GM12801 (cell line): ENCODE data around the gene BSCL2.

Source experiments
- TF ChIP-seq, protein P1 (sequence below): IDR thresholded peaks from one replicate; pipeline ENCODE4 v1.5.1; 2011; ENCODE audit warnings: control low read depth; ENCODE audit not compliant: insufficient read length; ENCODE audit errors: extremely low read depth

Gene BSCL2

DNA sequence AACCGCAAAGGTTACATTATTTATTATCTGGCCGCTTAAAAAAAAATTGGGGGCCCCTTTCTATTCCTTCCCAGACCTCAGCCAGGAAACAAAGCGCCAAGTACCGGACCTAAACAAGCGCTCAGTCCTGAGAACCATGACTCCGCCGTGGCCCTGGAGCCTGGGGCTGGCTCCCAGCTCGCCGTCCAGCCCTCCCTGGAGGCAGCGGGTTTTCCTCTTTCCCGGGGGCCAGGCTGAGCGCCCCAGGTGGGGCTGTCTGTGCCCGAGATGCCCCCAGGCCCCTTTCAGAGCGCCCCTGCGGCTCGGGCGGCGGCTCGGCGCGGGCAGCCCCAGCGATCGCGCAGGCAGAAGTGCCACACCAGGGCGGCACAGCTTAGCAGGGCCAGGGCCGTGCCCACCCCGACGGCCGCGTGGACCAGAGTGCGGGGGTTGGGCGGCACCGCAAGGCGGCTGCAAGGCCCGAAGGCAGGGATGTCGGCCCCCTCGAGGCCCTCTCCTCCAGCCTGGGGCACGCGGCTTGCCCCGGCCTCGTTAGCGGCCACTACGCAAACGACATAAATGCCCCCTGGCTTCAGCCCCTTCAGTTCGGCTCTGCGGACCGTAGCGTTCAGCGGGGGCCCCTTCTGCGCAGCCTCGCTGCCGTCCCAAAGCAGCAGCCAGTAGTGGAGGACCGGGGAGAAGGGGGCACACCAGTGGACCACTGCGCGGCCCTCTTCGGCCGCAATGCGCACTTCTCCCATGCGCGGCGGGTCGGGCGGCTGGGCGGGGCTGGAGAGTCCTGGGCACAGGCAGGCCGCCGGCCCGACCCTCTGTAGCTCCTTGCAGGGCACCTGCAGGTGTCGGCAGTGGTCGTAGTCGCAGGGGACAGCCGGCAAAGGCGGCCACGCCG, 19.5 kb downstream of the BSCL2 start:
- TF ChIP-seq, protein P1, sequence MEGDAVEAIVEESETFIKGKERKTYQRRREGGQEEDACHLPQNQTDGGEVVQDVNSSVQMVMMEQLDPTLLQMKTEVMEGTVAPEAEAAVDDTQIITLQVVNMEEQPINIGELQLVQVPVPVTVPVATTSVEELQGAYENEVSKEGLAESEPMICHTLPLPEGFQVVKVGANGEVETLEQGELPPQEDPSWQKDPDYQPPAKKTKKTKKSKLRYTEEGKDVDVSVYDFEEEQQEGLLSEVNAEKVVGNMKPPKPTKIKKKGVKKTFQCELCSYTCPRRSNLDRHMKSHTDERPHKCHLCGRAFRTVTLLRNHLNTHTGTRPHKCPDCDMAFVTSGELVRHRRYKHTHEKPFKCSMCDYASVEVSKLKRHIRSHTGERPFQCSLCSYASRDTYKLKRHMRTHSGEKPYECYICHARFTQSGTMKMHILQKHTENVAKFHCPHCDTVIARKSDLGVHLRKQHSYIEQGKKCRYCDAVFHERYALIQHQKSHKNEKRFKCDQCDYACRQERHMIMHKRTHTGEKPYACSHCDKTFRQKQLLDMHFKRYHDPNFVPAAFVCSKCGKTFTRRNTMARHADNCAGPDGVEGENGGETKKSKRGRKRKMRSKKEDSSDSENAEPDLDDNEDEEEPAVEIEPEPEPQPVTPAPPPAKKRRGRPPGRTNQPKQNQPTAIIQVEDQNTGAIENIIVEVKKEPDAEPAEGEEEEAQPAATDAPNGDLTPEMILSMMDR = no peak

- TF ChIP-seq, protein P1 = no peak
These were observed 24.7 kb downstream of the BSCL2 start for GRCh38 chr11:62682518-62682917.

DNA sequence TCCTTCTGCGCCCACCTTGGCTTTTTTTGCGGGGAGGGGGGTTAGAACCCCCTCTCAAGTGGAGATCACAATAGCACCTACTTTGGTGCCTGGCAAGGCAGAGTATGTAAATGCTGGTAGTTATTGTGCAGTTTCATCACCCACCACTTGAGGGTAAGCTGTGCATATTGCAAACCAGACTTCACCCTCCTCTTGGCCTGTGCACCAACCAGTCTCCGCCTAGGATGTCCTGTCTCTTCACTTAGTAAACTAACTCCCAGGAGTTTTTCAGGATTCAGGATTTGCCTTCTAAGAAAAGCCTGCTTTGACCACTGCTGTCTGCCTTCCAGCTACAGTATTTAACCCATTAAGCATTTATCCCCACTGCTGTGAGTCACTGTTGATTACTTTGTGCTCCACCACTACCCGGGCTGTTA, 26.4 kb downstream of the BSCL2 start:
- TF ChIP-seq, protein P1 = no peak

DNA sequence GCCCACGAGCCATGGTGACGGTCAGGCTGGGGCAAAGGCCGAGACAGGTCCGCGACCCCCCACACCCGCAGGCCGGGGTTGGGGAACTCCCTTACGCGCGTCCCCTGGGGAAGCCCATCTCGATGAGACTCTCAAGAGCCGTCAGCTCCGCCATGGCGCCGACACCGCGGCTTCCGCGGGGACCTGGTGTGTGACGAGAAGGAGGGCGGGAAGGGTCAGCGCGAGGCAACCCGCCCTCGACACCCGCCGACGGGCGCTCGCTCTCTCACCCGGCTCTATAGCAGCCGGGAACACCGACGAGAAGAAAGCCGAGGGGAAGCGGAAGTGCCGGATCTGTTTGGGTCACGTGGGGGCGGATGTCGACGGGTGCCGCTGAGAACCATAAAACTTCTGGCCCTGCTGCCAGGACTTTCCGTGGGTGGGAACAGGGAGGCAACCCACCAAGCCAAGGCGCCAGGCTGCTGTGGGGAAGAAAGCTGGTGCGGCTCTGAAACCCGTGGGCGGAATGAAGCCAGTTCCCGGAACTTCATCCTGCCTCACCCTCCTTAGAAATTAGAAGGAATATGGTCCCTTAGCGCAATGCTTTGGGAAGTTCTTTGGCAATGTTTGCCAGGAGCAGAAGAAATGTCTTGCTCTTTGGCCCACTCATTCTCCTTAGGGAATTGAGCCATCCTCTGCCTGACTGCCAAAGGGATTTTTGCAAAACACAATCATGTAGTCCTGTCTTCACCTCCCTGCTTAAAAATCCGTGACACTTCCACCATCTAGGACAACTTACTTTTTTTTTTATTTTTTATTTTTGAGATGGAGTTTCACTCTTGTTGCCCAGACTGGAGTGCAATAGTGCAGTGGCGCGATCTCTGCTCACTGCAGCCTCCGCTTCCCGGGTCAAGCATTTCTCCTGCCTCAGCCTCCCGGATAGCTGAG, 28.2 kb downstream of the BSCL2 start, which contains the start of gene UBXN1:
Gene UBXN1 (minus strand): TSS at position 304 of the 927 bp plus-strand sequence. CDS start 150 bp downstream, at position 154.
- TF ChIP-seq, protein P1 = no peak

- TF ChIP-seq, protein P1 = no peak
These were observed 28.8 kb downstream of the BSCL2 start for GRCh38 chr11:62678433-62678769.

DNA sequence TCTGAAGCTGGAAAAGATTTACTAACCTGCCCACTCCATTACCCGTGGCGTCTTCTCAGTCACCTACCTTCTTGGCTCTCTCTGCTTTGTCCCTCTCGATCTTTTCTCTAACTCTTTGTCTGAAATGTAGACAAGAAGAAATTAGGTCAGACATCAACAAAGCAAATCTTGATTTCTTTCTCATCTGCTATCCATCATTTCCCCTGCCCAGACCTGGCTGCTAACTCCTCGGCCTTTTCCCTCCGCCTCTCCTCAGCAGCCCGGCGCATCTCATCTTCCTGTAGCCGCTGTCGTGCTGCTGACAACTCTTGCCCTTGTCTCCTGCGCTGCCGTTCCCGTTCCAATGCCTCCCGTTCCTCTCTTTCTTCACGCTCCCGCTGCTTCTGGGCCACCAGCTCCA, 29.5 kb downstream of the BSCL2 start:
- TF ChIP-seq, protein P1 = no peak

- TF ChIP-seq, protein P1 = no peak
These were observed 30.1 kb downstream of the BSCL2 start for GRCh38 chr11:62677156-62677555.
